Activated CD4-positive, alpha-beta T cell treated with anti-CD3 and anti-CD28 coated beads for 4 hours (primary cell): ENCODE data around the gene KRT82.
A peak's percentile ranks its signal among the peaks of the same experiment; 100 is the strongest.

Experiments used
- DNase-seq, 2 donors: peaks; one replicate each; pipeline ENCODE4 v3.0.0-alpha.2; 2020

Gene KRT82

GRCh38 chr12:52380271-52380694 is 25.9 kb downstream of the KRT82 start:
- DNase-seq = no peak

GRCh38 chr12:52379536-52379935 is 26.6 kb downstream of the KRT82 start:
- DNase-seq = no peak

GRCh38 chr12:52378091-52378490 is 28.0 kb downstream of the KRT82 start:
- no peak for DNase-seq

GRCh38 chr12:52377266-52377665 is 28.9 kb downstream of the KRT82 start:
- DNase-seq = no peak

- DNase-seq = peak; percentile 30 to 43
Observed at GRCh38 chr12:52372216-52373154, 33.6 kb downstream of the KRT82 start.

GRCh38 chr12:52371716-52372115 is 34.4 kb downstream of the KRT82 start:
- DNase-seq = no peak

GRCh38 chr12:52370926-52371608 is 35.1 kb downstream of the KRT82 start:
- DNase-seq = no peak

GRCh38 chr12:52369809-52370208 is 36.3 kb downstream of the KRT82 start:
- DNase-seq = no peak

- no peak for DNase-seq
Observed at GRCh38 chr12:52369211-52369610, 36.9 kb downstream of the KRT82 start.

GRCh38 chr12:52368508-52368907 is 37.6 kb downstream of the KRT82 start:
- no peak for DNase-seq

GRCh38 chr12:52367876-52368275 is 38.3 kb downstream of the KRT82 start:
- no peak for DNase-seq

- no peak for DNase-seq
Observed at GRCh38 chr12:52366738-52367485, 39.2 kb downstream of the KRT82 start, which contains the start of gene KRT85. Gene KRT85, minus strand, starts transcription at chr12:52367481. Its CDS starts 76 bp downstream, at chr12:52367405.

- no peak for DNase-seq
Observed at GRCh38 chr12:52364901-52365489, 41.1 kb downstream of the KRT82 start.

GRCh38 chr12:52364061-52364460 is 42.1 kb downstream of the KRT82 start:
- DNase-seq = no peak

- DNase-seq = no peak
Observed at GRCh38 chr12:52363111-52363679, 42.9 kb downstream of the KRT82 start.

- DNase-seq = no peak
Observed at GRCh38 chr12:52362118-52362726, 43.9 kb downstream of the KRT82 start.

- DNase-seq = no peak
Observed at GRCh38 chr12:52361553-52361952, 44.6 kb downstream of the KRT82 start.

GRCh38 chr12:52360663-52361271 is 45.4 kb downstream of the KRT82 start:
- no peak for DNase-seq

- no peak for DNase-seq
Observed at GRCh38 chr12:52360106-52360662, 46.0 kb downstream of the KRT82 start.

GRCh38 chr12:52359621-52360061 is 46.5 kb downstream of the KRT82 start:
- DNase-seq = no peak
